WTC11 (cell line): ENCODE results near the gene PRSS27. TPM values are rescaled to one million over a fixed set of nuclear protein-coding genes. Genes with fewer than 3 reads are reported as not detected.

Experiments
- ATAC-seq: fragments of 200-7000 bp; cut with Tn5 transposase; 2 replicates; pipeline ENCODE4 v1.10.0; 2021; ENCODE audit warnings: mild to moderate bottlenecking, moderate library complexity
- CTCF ChIA-PET: fragments of 300-600 bp; sonication (Branson Sonifier 250); formaldehyde crosslinking; loops from one replicate; lab custom pipeline; 2021; ENCODE audit warnings: antibody characterized with exemption; lab: Charles Lee
- POLR2A ChIA-PET: fragments of 350-600 bp; sonication (Branson Sonifier 250); formaldehyde crosslinking; loops from one replicate; lab custom pipeline; 2021; ENCODE audit warnings: antibody characterized with exemption; lab: Charles Lee
- DNase-seq: peaks from one replicate; pipeline ENCODE4 v3.0.0; 2021; ENCODE audit warnings: low spot score
- H3K27ac Mint-ChIP-seq: 2 replicates; pipeline ENCODE4 v1.8.0; 2021; ENCODE audit warnings: mixed read lengths
- H3K27me3 Mint-ChIP-seq: 2 replicates; pipeline ENCODE4 v1.8.0; 2021; ENCODE audit warnings: low read depth, mild to moderate bottlenecking, moderate library complexity, mixed read lengths
- H3K36me3 Mint-ChIP-seq: 2 replicates; pipeline ENCODE4 v1.8.0; 2021; ENCODE audit warnings: mixed read lengths
- H3K4me1 Mint-ChIP-seq: 2 replicates; pipeline ENCODE4 v1.8.0; 2022; ENCODE audit warnings: mixed read lengths
- H3K4me3 Mint-ChIP-seq: 2 replicates; pipeline ENCODE4 v1.8.0; 2021; ENCODE audit warnings: mild to moderate bottlenecking, moderate library complexity, mixed read lengths
- H3K9me3 Mint-ChIP-seq: 2 replicates; pipeline ENCODE4 v1.8.0; 2021; ENCODE audit warnings: mixed read lengths
- CDX4 ChIP-seq: fragments of 250-450 bp; sonication (Bioruptor Pico); IDR thresholded peaks from 2 replicates; pipeline ENCODE4 v1.9.0; 2021; ENCODE audit warnings: moderate library complexity, mild to moderate bottlenecking, inconsistent platforms, borderline replicate concordance
- CREB1 ChIP-seq: sonication (generic); formaldehyde crosslinking; IDR thresholded peaks from 2 replicates; pipeline ENCODE4 v1.8.0; 2023; ENCODE audit warnings: mild to moderate bottlenecking, missing genetic modification reagents
- FOXP1 ChIP-seq: sonication (generic); formaldehyde crosslinking; IDR thresholded peaks from 2 replicates; pipeline ENCODE4 v1.8.0; 2022; ENCODE audit warnings: missing genetic modification reagents, mild to moderate bottlenecking, moderate library complexity, borderline replicate concordance
- IRF2 ChIP-seq: sonication (generic); formaldehyde crosslinking; IDR thresholded peaks from 2 replicates; pipeline ENCODE4 v1.8.0; 2022; ENCODE audit warnings: low read depth, missing genetic modification reagents, borderline replicate concordance
- JAZF1 ChIP-seq: fragments of 250-450 bp; sonication (Bioruptor Pico); IDR thresholded peaks from 2 replicates; pipeline ENCODE4 v1.9.0; 2021; ENCODE audit warnings: moderate library complexity, mild to moderate bottlenecking, inconsistent platforms
- KAT7 ChIP-seq: sonication (generic); formaldehyde crosslinking; IDR thresholded peaks from 2 replicates; pipeline ENCODE4 v1.8.1; 2023; ENCODE audit warnings: missing genetic modification reagents, mild to moderate bottlenecking, borderline replicate concordance
- SP1 ChIP-seq: sonication (generic); formaldehyde crosslinking; conservative IDR thresholded peaks from 2 replicates; pipeline ENCODE4 v1.8.1; 2022; ENCODE audit warnings: missing genetic modification reagents
- STAT6 ChIP-seq: sonication (generic); formaldehyde crosslinking; conservative IDR thresholded peaks from 2 replicates; pipeline ENCODE4 v1.8.1; 2023; ENCODE audit warnings: mild to moderate bottlenecking, low read depth, missing genetic modification reagents, moderate library complexity
- TEAD1 ChIP-seq: sonication (generic); formaldehyde crosslinking; IDR thresholded peaks from 2 replicates; pipeline ENCODE4 v1.8.0; 2022; ENCODE audit warnings: mild to moderate bottlenecking, missing genetic modification reagents
- ZNF232 ChIP-seq: sonication (generic); formaldehyde crosslinking; IDR thresholded peaks from 2 replicates; pipeline ENCODE4 v1.8.0; 2022; ENCODE audit warnings: mild to moderate bottlenecking, missing genetic modification reagents
- total RNA-seq: library from RNA; stranded (reverse); gene quantifications from 3 replicates; pipeline ENCODE4 v1.2.3, GENCODE V29; 2021
- TF ChIP-seq, protein P1 (sequence below): sonication (generic); formaldehyde crosslinking; IDR thresholded peaks from 2 replicates; pipeline ENCODE4 v1.8.0; 2022; ENCODE audit warnings: mild to moderate bottlenecking, missing genetic modification reagents
- TF ChIP-seq, protein P2 (sequence below): sonication (generic); formaldehyde crosslinking; IDR thresholded peaks from 2 replicates; pipeline ENCODE4 v1.8.1; 2022; ENCODE audit warnings: missing genetic modification reagents, borderline replicate concordance
- TF ChIP-seq, protein P3 (sequence below): sonication (generic); formaldehyde crosslinking; conservative IDR thresholded peaks from 2 replicates; pipeline ENCODE4 v1.8.1; 2022; ENCODE audit warnings: mild to moderate bottlenecking, missing genetic modification reagents
- TF ChIP-seq, protein P4 (sequence below): fragments of 250-450 bp; sonication (Bioruptor Pico); conservative IDR thresholded peaks from 2 replicates; pipeline ENCODE4 v1.9.0; 2021; ENCODE audit warnings: mild to moderate bottlenecking

PRSS27 gene
- total RNA-seq, 1 experiment from 2014 or later, result 5.1 TPM

DNA sequence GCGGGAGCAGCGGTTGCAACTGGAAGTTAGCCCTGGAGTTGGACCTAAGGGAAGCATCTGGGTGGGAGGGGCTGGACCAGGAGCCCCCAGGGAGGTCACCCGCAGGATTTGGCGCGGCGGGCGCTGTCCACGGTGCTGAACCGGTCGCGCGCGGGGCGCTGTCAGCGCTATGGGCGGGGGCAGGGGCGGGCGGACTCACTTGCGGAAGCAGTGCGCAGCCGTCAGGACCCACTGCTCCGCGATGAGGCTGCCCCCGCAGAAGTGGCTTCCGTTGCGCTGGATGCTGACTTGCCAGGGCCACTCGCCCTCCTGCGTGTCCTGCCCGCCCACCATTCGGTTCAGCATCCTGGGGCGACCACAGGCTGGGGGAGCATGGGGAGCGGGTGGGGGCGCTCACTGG lies 4.5 kb downstream of the PRSS27 start (continued):
- TF ChIP-seq IRF2 (CRISPR knock-in tag), result no peak
- TF ChIP-seq, protein P1, sequence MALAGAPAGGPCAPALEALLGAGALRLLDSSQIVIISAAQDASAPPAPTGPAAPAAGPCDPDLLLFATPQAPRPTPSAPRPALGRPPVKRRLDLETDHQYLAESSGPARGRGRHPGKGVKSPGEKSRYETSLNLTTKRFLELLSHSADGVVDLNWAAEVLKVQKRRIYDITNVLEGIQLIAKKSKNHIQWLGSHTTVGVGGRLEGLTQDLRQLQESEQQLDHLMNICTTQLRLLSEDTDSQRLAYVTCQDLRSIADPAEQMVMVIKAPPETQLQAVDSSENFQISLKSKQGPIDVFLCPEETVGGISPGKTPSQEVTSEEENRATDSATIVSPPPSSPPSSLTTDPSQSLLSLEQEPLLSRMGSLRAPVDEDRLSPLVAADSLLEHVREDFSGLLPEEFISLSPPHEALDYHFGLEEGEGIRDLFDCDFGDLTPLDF (CRISPR knock-in tag), result 0 out of 2 replicates have a peak, but pooled peaks have one; percentile 23
- TF ChIP-seq ZNF232 (CRISPR knock-in tag), result 0 out of 2 replicates have a peak, but pooled peaks have one; percentile 72
- TF ChIP-seq, protein P2, sequence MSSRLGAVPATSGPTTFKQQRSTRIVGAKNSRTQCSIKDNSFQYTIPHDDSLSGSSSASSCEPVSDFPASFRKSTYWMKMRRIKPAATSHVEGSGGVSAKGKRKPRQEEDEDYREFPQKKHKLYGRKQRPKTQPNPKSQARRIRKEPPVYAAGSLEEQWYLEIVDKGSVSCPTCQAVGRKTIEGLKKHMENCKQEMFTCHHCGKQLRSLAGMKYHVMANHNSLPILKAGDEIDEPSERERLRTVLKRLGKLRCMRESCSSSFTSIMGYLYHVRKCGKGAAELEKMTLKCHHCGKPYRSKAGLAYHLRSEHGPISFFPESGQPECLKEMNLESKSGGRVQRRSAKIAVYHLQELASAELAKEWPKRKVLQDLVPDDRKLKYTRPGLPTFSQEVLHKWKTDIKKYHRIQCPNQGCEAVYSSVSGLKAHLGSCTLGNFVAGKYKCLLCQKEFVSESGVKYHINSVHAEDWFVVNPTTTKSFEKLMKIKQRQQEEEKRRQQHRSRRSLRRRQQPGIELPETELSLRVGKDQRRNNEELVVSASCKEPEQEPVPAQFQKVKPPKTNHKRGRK (CRISPR knock-in tag), result peak; percentile 37; the same call in 1 of the 2 replicates
- TF ChIP-seq FOXP1 (CRISPR knock-in tag), result peak; percentile 67; the same call in 1 of the 2 replicates
- TF ChIP-seq CDX4 (CRISPR knock-in tag), result no peak
- no peak for TF ChIP-seq KAT7 (CRISPR knock-in tag)
- TF ChIP-seq CREB1, result peak; percentile 82
- TF ChIP-seq, protein P3, sequence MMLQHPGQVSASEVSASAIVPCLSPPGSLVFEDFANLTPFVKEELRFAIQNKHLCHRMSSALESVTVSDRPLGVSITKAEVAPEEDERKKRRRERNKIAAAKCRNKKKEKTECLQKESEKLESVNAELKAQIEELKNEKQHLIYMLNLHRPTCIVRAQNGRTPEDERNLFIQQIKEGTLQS (CRISPR knock-in tag), result no peak

DNA sequence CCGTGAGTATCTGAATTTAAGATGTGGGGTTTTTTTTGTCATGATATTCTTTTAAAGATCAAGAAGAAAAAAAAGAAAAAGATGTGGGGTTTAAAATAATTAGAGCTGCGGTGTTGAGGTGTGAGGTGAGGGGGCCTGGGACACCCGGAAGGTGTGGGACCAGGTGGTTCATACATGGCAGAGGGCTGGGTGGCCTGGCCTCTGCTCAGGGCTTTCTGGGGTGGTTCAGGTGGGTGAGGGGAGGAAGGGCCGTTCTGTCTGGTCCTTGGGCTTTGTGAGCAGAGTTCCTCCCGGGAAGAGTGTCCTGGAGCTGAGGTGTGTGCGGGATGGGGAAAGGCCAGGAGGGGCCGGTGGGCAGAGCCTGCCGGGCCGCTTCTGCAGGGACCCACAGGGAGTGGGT lies 5.0 kb downstream of the PRSS27 start:
- ATAC-seq, result peak; percentile 5; the same call in 1 of the 2 replicates
- no peak overlapping the region for H3K27ac Mint-ChIP-seq
- H3K4me1 Mint-ChIP-seq, result peaks cover 6% of the 10 kb centered on the region; the same call in 1 of the 2 replicates
- DNase-seq, result no peak
- TF ChIP-seq TEAD1 (CRISPR knock-in tag) (no peak), JAZF1 (CRISPR knock-in tag) (no peak), STAT6 (no peak), SP1 (CRISPR knock-in tag) (no peak)
- TF ChIP-seq, protein P4, sequence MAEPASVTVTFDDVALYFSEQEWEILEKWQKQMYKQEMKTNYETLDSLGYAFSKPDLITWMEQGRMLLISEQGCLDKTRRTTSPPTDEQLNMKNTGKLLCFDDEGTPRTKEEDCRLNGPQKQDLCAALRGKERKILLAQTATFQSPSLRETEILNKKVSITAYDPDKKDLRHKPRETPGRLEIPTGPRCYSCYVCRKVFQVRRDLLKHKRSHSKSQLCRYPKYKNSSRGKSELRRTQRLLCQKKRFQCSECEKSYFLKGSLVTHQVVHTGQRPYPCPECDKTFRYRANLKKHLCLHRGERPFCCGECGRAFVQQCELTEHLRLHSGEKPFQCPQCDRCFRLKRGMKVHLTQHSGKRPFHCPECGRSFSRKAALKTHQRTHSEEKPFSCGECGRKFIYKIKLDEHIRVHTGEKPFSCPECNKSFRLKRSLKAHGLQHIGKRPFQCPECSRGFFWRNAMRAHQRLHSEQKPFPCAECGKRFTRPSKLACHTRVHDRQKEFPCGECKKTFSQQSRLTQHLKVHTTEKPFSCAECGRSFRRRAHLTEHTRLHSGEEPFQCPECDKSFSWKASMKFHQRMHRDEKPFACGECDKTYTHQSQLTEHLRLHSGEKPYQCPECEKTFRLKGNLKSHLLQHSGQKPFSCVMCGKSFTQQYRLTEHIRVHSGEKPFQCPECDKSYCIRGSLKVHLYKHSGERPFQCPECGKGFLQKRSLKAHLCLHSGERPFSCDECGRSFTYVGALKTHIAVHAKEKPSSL (CRISPR knock-in tag), result no peak
- CTCF ChIA-PET, result no interaction called here
- POLR2A ChIA-PET, result no interaction called here
- no peaks in the 10 kb centered on the region for H3K36me3 Mint-ChIP-seq
- no peaks in the 10 kb centered on the region for H3K9me3 Mint-ChIP-seq
- H3K27me3 Mint-ChIP-seq, result no peaks in the 10 kb centered on the region
- H3K4me3 Mint-ChIP-seq, result peak overlapping the region; percentile 37
